ENCODE results near the gene CD48.
"Not testable (repeated sequence)": the region's sequence is repeated elsewhere in the genome, so short reads cannot be mapped to it uniquely, and the experiment has no call there.

The CD48 gene

DNA sequence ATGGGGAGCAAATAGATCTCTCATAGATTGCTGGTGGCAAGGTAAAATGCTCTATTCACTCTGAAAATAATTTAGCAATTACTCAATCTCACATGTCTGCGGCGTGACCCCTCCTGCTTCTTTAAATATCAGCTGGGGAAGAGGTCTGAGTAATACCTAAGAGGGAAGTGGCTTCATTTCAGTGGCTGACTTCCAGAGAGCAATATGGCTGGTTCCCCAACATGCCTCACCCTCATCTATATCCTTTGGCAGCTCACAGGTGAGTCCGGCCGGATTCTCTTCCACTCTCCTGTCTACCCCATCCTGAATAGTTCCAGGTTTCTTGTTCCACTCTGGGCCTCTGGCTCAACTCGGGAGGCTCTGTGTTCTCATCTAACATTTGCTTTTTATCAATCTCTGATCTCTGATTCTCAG lies 27.5 kb upstream of the CD48 start, which contains the start of gene SLAMF7:
SLAMF7 (plus strand) TSS at position 150 of the 414 bp plus-strand sequence; CDS start at position 205, 55 bp downstream.
- Mint-ChIP-seq H3K27ac (ENCODE audit: low read depth) (peak within 1 kb of the TSS; percentile 88), H3K9me3 (no peaks in the 10 kb centered on the region), H3K36me3 (ENCODE audit: insufficient read depth) (peaks cover 9% of the 10 kb centered on the region), H3K4me3 (peak within 1 kb of the TSS; percentile 84), H3K4me1 (peaks cover 61% of the 10 kb centered on the region), H3K27me3 (no peaks in the 10 kb centered on the region)
- peak in 1 of 2 donors; percentile 47 for DNase-seq (ENCODE audit: low spot score in 2 of 2)
- peak; percentile 81 for ATAC-seq (replicated peaks; ENCODE audit: extremely low read depth, poor library complexity, severe bottlenecking)

DNA sequence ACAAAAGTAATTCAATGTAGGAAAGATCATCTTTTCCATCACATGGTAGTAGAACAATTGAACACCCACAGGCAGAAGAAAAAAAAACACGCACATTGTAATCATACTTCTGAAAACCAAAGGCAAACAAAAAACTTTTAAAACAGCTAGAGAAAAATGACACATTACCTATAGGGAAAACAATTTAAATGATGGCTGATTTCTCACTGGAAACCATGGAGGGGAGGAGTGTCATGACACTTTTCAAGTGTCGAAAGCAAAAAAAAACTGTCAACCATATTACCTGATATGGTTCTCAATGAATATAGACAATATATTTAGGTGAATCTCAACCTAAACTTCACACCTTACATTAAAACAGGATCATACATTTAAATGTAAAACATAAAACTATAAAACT lies 26.6 kb upstream of the CD48 start:
- H3K4me3 Mint-ChIP-seq, result peak overlapping the region; percentile 84
- ATAC-seq (replicated peaks; ENCODE audit: extremely low read depth, poor library complexity, severe bottlenecking) (no peak), DNase-seq (ENCODE audit: low spot score in 2 of 2) (no peak)
- no peaks in the 10 kb centered on the region for H3K27me3 Mint-ChIP-seq
- H3K36me3 Mint-ChIP-seq (ENCODE audit: insufficient read depth), result peaks cover 9% of the 10 kb centered on the region
- peak overlapping the region; percentile 78 for H3K27ac Mint-ChIP-seq (ENCODE audit: low read depth)
- no peaks in the 10 kb centered on the region for H3K9me3 Mint-ChIP-seq
- peaks cover 62% of the 10 kb centered on the region for H3K4me1 Mint-ChIP-seq

DNA sequence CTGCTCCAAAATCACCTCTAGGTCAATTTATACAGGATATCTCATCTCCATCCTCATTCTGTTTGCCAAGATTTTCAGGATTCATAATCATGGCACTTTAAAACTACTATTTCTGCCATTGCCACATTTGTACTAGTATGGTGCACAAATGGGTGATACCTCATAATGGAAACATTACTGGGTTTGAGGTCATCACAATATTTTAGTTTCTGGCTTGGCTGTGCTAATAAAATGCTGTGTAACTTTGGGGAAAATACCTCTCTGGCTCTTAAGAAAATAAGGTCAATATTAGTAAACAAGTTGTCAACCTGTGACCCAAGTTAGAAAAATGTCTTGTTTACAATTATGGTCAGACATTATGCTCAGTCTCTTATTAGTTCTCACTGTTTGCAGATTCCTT lies 22.7 kb upstream of the CD48 start:
- Mint-ChIP-seq H3K36me3 (ENCODE audit: insufficient read depth) (peaks cover 2% of the 10 kb centered on the region), H3K27ac (ENCODE audit: low read depth) (peak overlapping the region; percentile 67), H3K9me3 (peaks cover 7% of the 10 kb centered on the region), H3K4me1 (peaks cover 48% of the 10 kb centered on the region), H3K4me3 (peak overlapping the region; percentile 33), H3K27me3 (no peaks in the 10 kb centered on the region)
- DNase-seq (ENCODE audit: low spot score in 2 of 2) (no peak), ATAC-seq (replicated peaks; ENCODE audit: extremely low read depth, poor library complexity, severe bottlenecking) (no peak)

DNA sequence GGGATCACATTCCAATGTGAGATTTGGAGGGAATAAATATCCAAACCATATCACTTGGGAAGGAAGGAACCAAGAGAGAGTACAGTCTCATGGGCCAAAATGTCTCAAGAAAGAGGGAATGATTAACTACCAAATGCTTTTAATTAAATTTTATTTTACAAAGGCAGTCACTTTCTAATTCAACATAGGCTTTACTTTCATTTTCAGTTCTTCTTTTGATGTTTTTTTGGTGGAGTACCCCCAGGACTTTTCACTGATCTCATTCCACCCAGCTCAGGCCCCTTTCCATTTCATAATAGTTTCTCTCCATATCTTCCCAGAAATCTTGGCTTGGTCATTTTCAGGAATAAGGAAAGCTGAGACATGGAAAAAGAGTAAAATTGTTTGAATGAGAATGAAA lies 22.3 kb upstream of the CD48 start:
- Mint-ChIP-seq H3K27ac (ENCODE audit: low read depth) (peak overlapping the region; percentile 67), H3K36me3 (ENCODE audit: insufficient read depth) (peaks cover 2% of the 10 kb centered on the region), H3K4me3 (peak overlapping the region; percentile 33), H3K27me3 (no peaks in the 10 kb centered on the region), H3K4me1 (peaks cover 44% of the 10 kb centered on the region), H3K9me3 (peaks cover 7% of the 10 kb centered on the region)
- ATAC-seq (replicated peaks; ENCODE audit: extremely low read depth, poor library complexity, severe bottlenecking), result no peak
- DNase-seq (ENCODE audit: low spot score in 2 of 2), result no peak

DNA sequence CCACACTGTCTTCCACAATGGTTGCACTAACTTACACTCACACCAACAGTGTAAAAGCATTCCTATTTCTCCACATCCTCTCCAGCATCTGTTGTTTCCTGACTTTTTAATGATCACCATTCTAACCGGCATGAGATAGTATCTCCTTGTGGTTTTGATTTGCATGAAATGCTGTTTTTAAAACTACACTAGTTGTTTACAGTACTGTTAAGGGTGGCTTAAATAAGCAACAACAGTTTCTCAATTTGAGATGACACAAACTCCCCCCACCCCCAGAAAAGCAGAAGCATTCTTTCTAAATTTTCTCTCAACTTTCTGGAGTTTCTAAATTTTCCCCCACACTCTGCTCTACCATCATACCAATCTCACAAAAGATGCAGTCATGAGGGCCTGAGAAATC lies 20.4 kb upstream of the CD48 start:
- no peaks in the 10 kb centered on the region for H3K27me3 Mint-ChIP-seq
- H3K9me3 Mint-ChIP-seq, result peaks cover 7% of the 10 kb centered on the region
- peaks cover 2% of the 10 kb centered on the region for H3K36me3 Mint-ChIP-seq (ENCODE audit: insufficient read depth)
- H3K4me3 Mint-ChIP-seq, result peak overlapping the region; percentile 33
- peaks cover 33% of the 10 kb centered on the region for H3K4me1 Mint-ChIP-seq
- no peak for DNase-seq (ENCODE audit: low spot score in 2 of 2)
- no peak for ATAC-seq (replicated peaks; ENCODE audit: extremely low read depth, poor library complexity, severe bottlenecking)
- peak overlapping the region; percentile 67 for H3K27ac Mint-ChIP-seq (ENCODE audit: low read depth)

DNA sequence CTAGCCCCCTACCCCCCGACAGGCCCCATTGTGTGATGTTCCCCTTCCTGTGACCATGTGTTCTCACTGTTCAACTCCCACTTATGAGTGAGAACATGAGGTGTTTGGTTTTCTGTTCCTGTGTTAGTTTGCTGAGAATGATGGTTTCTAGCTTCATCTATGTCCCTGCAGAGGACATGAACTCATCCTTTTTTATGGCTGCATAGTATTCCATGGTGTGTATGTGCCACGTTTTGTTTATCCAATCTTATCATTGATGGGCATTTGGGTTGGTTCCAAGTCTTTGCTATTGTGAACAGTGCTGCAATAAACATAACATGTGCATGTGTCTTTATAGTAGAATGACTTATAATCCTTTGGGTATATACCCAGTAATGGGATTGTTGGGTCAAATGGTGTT lies 19.9 kb upstream of the CD48 start:
- not testable (repeated sequence) for H3K36me3 Mint-ChIP-seq (ENCODE audit: insufficient read depth); H3K27me3 Mint-ChIP-seq; ATAC-seq (replicated peaks; ENCODE audit: extremely low read depth, poor library complexity, severe bottlenecking); H3K9me3 Mint-ChIP-seq; H3K4me3 Mint-ChIP-seq; DNase-seq (ENCODE audit: low spot score in 2 of 2)
- Mint-ChIP-seq H3K27ac (ENCODE audit: low read depth) (peak overlapping the region; percentile 67), H3K4me1 (peaks cover 33% of the 10 kb centered on the region)

DNA sequence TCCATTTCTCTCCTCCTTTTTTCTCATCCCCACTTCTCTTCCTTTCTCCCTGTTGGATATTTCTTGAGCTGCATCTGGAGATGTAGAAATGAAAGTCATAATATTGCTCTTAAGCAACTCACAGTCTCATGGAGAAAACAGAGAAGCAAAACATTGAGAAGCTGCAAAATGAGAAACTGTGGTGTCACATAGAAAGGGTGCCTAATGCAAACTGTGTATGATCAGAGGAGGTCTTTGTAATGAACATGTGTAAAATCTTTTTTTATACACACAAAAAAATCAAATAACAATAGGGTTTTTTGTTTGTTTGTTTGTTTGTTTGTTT lies 15.7 kb upstream of the CD48 start:
- no peak for DNase-seq (ENCODE audit: low spot score in 2 of 2)
- no peak overlapping the region for H3K4me3 Mint-ChIP-seq
- H3K27ac Mint-ChIP-seq (ENCODE audit: low read depth), result no peak overlapping the region
- no peaks in the 10 kb centered on the region for H3K9me3 Mint-ChIP-seq
- no peak for ATAC-seq (replicated peaks; ENCODE audit: extremely low read depth, poor library complexity, severe bottlenecking)
- no peaks in the 10 kb centered on the region for H3K36me3 Mint-ChIP-seq (ENCODE audit: insufficient read depth)
- H3K4me1 Mint-ChIP-seq, result peaks cover 22% of the 10 kb centered on the region
- H3K27me3 Mint-ChIP-seq, result no peaks in the 10 kb centered on the region

DNA sequence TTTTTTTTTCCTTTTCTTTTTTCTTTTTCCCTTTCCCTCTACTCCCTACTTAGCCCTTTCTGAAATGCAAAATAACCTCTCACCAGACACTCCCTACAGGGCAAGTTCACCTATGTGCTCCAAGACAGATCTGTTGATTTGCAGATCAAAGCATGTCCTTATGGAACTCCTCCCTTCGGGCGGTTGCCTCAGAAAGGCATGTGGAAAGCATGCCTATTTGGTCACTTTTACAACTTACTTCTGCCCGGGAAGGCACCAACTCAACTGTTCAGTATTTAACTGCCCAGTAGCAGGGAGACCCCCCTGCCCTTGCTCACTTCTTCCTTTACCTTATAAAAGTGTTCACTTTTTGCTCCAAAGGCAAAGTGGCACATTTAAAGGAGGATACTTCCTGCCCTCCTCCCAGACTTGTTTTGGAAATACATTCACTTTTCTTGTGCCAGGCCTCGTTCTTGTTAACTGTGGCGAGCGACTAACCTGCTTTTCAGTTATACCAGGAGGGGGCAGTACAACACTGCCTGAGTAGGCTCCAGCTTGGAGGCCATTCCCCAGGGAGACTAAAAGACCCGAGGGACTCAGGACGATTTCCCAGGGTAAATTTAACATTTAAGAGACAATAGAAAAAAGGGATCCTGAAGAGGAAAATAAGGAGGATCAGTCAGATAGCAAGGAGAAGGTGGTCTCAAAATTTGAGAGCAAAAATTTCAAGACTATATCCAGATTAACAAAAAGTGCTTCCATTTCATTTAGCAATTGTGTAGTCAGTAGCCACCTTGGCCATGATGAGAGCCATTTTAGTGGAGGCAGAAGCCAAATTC lies 15.1 kb upstream of the CD48 start:
- ATAC-seq (replicated peaks; ENCODE audit: extremely low read depth, poor library complexity, severe bottlenecking), result peak; percentile 71
- H3K27me3 Mint-ChIP-seq, result no peaks in the 10 kb centered on the region
- H3K4me3 Mint-ChIP-seq, result no peak overlapping the region
- peak; percentile 41 to 58 for DNase-seq (ENCODE audit: low spot score in 2 of 2)
- no peaks in the 10 kb centered on the region for H3K9me3 Mint-ChIP-seq
- no peaks in the 10 kb centered on the region for H3K36me3 Mint-ChIP-seq (ENCODE audit: insufficient read depth)
- H3K27ac Mint-ChIP-seq (ENCODE audit: low read depth), result no peak overlapping the region
- peaks cover 20% of the 10 kb centered on the region for H3K4me1 Mint-ChIP-seq

DNA sequence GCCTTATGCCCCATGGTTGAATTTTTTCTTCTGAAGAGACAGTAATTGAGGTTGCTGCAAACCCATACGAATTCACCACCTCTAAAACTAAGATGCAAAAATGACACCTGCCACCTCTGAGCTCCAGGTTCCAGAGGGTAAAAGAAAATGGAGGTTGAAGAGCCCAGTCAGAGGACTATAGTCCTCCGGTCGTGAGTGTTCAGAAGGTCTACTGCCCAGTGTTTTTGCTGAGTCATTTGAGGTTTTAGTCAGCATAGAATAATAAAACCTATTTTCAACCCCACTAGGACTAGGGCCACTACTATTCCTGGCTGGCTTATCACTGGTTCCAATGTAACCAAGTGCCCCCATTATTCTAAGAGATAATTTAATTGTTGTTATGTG lies 14.5 kb upstream of the CD48 start:
- Mint-ChIP-seq H3K36me3 (ENCODE audit: insufficient read depth) (no peaks in the 10 kb centered on the region), H3K27ac (ENCODE audit: low read depth) (no peak overlapping the region), H3K4me1 (peaks cover 17% of the 10 kb centered on the region), H3K4me3 (no peak overlapping the region), H3K9me3 (no peaks in the 10 kb centered on the region), H3K27me3 (no peaks in the 10 kb centered on the region)
- ATAC-seq (replicated peaks; ENCODE audit: extremely low read depth, poor library complexity, severe bottlenecking), result no peak
- no peak for DNase-seq (ENCODE audit: low spot score in 2 of 2)

DNA sequence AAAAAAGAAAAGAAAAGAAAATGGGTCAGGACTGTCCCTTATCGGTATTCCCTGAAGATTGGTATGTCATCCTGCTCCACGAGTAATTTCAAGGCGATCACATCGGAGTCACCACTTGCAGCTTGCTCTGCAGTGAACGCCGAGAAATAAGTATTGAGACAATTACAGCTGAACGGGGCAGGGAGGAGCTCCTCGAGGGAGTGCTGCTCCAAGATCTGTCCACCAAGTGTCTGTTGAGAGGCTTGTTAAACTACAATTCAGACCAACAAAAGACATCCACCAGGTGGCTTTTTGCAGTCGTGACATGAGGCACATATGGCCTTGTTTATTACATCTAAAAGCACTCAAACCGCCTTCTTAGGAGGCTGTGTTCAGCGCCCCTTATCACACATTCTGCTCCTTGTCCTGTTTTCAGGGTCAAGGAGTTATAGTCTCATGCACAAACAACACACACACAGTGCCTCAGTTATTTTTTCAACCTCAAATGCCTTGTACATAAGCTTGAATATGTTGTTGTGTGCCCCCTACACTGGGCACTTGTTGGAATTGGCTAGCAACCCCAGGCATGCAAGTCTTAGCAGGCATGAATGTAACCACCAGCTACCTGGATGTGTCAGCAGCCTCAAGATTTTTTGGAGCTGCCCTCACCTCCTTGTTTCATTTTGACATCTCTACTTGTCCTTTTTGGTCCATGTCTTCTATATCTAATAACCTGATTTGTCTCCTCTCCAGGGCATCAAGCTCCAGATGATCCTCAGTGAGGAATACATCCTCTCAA lies 13.0 kb upstream of the CD48 start:
- ATAC-seq (replicated peaks; ENCODE audit: extremely low read depth, poor library complexity, severe bottlenecking) (no peak), DNase-seq (ENCODE audit: low spot score in 2 of 2) (no peak)
- Mint-ChIP-seq H3K9me3 (no peaks in the 10 kb centered on the region), H3K27me3 (no peaks in the 10 kb centered on the region), H3K4me3 (no peak overlapping the region), H3K27ac (ENCODE audit: low read depth) (peak overlapping the region; percentile 63), H3K4me1 (peaks cover 29% of the 10 kb centered on the region), H3K36me3 (ENCODE audit: insufficient read depth) (no peaks in the 10 kb centered on the region)

DNA sequence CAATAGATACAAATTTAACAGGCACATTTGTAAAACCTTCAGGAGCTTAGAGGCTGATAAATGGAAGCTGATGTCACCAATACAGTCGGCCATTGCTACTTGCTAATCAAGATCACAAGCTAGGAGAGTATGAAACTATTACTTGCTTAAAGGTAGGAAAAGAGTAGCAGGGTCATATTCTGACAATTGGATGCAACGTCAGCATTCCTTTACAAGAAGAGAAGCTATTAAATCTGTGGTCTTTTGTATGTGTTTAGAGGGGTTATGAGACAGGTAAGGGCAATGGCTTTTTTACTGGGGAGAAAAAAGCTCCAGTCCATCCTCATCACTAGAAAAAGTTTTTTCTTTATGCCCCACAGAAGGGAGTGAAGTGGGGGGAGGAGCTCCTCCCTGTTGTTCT lies 11.7 kb upstream of the CD48 start:
- Mint-ChIP-seq H3K27me3 (no peaks in the 10 kb centered on the region), H3K36me3 (ENCODE audit: insufficient read depth) (no peaks in the 10 kb centered on the region), H3K4me3 (no peak overlapping the region), H3K4me1 (peaks cover 39% of the 10 kb centered on the region), H3K9me3 (no peaks in the 10 kb centered on the region), H3K27ac (ENCODE audit: low read depth) (peak overlapping the region; percentile 20)
- ATAC-seq (replicated peaks; ENCODE audit: extremely low read depth, poor library complexity, severe bottlenecking) (no peak), DNase-seq (ENCODE audit: low spot score in 2 of 2) (no peak)

DNA sequence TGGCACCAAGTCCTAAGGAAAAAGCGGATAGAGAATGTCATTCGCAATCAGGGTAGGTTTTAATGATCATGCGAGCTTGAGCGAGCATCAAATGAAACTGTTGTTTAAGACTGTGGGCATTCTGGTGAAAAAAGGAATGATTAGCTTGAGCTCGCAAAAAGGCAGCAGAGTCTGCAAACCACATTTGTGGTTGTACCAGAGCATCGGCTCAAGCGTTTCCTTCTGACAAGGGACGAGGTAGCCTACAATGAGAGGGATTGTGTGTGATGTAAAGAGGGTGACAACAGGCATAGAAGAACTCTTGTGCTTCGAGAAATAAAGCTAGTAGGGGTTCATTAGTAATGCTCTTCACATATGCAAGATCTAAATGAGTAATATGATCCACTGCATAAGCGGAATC lies 11.1 kb upstream of the CD48 start:
- no peaks in the 10 kb centered on the region for H3K27me3 Mint-ChIP-seq
- peaks cover 44% of the 10 kb centered on the region for H3K4me1 Mint-ChIP-seq
- H3K4me3 Mint-ChIP-seq, result peak overlapping the region; percentile 56
- peak; percentile 59 for ATAC-seq (replicated peaks; ENCODE audit: extremely low read depth, poor library complexity, severe bottlenecking)
- no peak for DNase-seq (ENCODE audit: low spot score in 2 of 2)
- no peaks in the 10 kb centered on the region for H3K9me3 Mint-ChIP-seq
- H3K27ac Mint-ChIP-seq (ENCODE audit: low read depth), result peak overlapping the region; percentile 20
- H3K36me3 Mint-ChIP-seq (ENCODE audit: insufficient read depth), result no peaks in the 10 kb centered on the region

DNA sequence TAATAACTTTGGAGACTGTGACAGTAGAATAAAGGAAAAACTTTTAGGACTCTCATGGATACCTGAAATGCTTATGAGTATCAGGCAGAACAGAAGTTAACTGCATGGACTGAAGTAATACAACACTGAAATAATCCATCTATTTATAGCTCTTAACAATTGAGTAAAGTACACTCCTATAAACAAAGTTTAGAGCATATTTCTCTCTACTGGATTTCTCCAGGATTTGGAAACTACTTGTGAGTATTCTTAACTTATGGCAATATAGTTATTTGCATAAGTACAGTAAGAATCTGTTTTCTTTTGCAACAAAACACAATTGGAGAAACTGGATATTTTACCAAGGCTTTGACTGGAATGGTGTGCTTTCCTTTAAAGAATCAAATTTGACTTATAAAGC lies 9.9 kb upstream of the CD48 start:
- Mint-ChIP-seq H3K9me3 (no peaks in the 10 kb centered on the region), H3K36me3 (ENCODE audit: insufficient read depth) (no peaks in the 10 kb centered on the region), H3K27me3 (no peaks in the 10 kb centered on the region), H3K4me1 (peaks cover 48% of the 10 kb centered on the region), H3K4me3 (no peak overlapping the region), H3K27ac (ENCODE audit: low read depth) (no peak overlapping the region)
- ATAC-seq (replicated peaks; ENCODE audit: extremely low read depth, poor library complexity, severe bottlenecking) (no peak), DNase-seq (ENCODE audit: low spot score in 2 of 2) (no peak)
